Ishikawa (cell line): Measurements from ENCODE around the gene HOXB2.

Source experiments
- CEBPB ChIP-seq: IDR thresholded peaks from 2 replicates; pipeline ENCODE4 v1.6.1; 2012
- CREB1 ChIP-seq: IDR thresholded peaks from 2 replicates; pipeline ENCODE4 v1.6.1; 2012; ENCODE audit warnings: low read depth
- EGR1 ChIP-seq: IDR thresholded peaks from 2 replicates; pipeline ENCODE4 v1.6.1; 2012
- EP300 ChIP-seq: IDR thresholded peaks from 2 replicates; pipeline ENCODE4 v1.6.1; 2012; ENCODE audit warnings: borderline replicate concordance
- FOXM1 ChIP-seq: IDR thresholded peaks from 2 replicates; pipeline ENCODE4 v1.6.1; 2012; ENCODE audit warnings: low read depth, borderline replicate concordance
- NFIC ChIP-seq: IDR thresholded peaks from 2 replicates; pipeline ENCODE4 v1.6.1; 2012
- RAD21 ChIP-seq: IDR thresholded peaks from 2 replicates; pipeline ENCODE4 v1.6.1; 2012; ENCODE audit warnings: low read depth
- TAF1 ChIP-seq: IDR thresholded peaks from 2 replicates; pipeline ENCODE4 v1.6.1; 2012; ENCODE audit warnings: low read depth, mild to moderate bottlenecking
- TCF12 ChIP-seq: IDR thresholded peaks from 2 replicates; pipeline ENCODE4 v1.6.1; 2012; ENCODE audit warnings: low read depth
- TEAD4 ChIP-seq: IDR thresholded peaks from 2 replicates; pipeline ENCODE4 v1.6.1; 2012
- YY1 ChIP-seq: IDR thresholded peaks from 2 replicates; pipeline ENCODE4 v1.6.1; 2012; ENCODE audit warnings: low read depth
- ZBTB7A ChIP-seq: IDR thresholded peaks from 2 replicates; pipeline ENCODE4 v1.6.1; 2012; ENCODE audit warnings: low read depth
- TF ChIP-seq, protein P1 (sequence below): IDR thresholded peaks from 2 replicates; pipeline ENCODE4 v1.6.1; 2012
- TF ChIP-seq, protein P2 (sequence below): IDR thresholded peaks from 2 replicates; pipeline ENCODE4 v1.6.1; 2012
- TF ChIP-seq, protein P3 (sequence below): IDR thresholded peaks from 2 replicates; pipeline ENCODE4 v1.6.1; 2012; ENCODE audit warnings: low read depth, mild to moderate bottlenecking

Gene HOXB2

DNA sequence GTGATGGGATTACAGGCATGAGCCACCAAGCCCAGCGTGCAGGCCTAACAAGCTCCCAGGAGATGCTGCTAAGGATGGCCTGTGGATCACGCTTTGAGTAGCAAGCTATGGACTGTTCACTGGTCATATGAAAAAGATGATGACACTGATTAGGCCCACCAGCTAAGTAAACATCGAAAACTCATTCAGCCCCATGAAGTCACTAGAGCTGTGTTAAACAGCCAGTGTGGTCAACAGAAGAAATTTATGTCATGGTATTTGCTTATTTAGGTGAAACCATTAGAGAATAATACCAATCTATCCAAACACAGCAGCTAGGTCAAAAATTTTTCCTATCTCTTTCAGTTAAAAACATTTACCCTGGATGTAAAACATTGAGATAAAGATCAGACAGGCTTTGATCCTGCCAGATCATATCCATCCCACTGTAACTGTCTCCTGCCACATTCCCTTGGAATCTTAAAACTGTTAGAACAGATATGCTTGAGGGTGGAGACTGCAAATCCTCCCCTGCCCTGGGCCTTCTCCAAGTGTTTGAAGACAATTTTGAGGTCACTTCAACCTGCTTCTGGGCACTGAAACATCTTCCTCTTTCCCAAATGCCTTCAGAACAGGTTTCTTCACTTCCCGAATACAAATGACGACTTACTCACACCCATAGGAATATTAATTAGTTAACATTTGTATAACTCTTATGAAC, 45.0 kb downstream of the HOXB2 start:
- TF ChIP-seq EP300, result no peak
- no peak for TF ChIP-seq TCF12

DNA sequence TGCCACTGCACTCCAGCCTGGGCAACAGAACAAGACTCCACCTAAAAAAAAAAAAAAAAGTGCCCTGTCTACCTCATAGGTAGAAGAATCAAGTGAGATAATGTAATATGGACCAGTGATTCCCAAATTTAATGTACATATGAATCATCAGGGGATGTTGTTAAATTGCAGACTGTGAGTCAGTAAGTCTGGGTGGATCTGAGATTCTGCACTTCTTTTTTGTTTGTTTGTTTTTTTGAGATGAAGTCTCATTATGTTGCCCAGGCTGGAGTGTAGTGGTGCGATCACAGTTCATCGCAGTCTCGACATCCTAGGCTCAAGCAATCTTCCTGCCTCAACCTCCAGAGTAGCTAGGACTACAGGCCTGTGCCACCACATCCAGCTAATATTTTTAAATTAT, 45.7 kb downstream of the HOXB2 start:
- no peak for TF ChIP-seq YY1
- TF ChIP-seq FOXM1, result no peak
- TF ChIP-seq EGR1, result no peak
- no peak for TF ChIP-seq CREB1
- TF ChIP-seq TCF12, result no peak
- TF ChIP-seq, protein P1, sequence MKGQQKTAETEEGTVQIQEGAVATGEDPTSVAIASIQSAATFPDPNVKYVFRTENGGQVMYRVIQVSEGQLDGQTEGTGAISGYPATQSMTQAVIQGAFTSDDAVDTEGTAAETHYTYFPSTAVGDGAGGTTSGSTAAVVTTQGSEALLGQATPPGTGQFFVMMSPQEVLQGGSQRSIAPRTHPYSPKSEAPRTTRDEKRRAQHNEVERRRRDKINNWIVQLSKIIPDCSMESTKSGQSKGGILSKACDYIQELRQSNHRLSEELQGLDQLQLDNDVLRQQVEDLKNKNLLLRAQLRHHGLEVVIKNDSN, result no peak
- TF ChIP-seq NFIC, result no peak
- no peak for TF ChIP-seq TAF1
- no peak for TF ChIP-seq EP300

DNA sequence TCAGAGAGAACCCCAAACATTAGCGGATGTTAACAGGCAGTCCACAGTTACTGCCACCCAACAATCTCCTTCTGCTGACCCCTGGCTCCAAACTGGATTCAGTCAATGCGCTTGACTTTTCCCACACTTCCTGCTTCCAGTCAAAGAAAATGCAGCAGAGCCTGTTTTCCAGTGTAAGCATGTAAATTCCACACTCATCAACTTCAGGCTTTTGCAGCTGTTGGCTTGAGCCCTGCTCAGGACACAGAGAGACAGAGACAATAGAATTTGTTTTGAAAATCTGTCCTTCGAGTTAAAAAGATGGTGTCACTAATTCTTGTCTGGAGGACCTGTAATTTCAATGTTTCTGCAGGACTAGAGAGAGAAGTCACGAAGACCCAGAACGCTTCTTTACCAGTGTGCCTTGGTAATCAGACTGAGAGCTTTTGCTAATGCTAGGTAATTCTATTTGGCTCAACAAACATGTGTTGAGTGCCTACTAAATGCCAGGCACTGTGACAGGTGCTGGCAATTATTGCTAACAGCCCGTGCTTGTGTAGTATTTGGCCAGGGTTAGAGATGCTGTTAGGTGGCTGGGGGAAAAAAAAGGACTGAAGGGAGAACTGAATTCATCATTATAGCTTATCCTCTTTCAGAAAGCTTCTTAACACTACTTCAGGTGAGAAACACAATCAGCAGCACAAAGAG, 46.6 kb downstream of the HOXB2 start:
- no peak for TF ChIP-seq TAF1
- TF ChIP-seq YY1, result no peak
- TF ChIP-seq, protein P2, sequence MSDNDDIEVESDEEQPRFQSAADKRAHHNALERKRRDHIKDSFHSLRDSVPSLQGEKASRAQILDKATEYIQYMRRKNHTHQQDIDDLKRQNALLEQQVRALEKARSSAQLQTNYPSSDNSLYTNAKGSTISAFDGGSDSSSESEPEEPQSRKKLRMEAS, result no peak
- TF ChIP-seq, protein P1, result no peak
- TF ChIP-seq, protein P3, sequence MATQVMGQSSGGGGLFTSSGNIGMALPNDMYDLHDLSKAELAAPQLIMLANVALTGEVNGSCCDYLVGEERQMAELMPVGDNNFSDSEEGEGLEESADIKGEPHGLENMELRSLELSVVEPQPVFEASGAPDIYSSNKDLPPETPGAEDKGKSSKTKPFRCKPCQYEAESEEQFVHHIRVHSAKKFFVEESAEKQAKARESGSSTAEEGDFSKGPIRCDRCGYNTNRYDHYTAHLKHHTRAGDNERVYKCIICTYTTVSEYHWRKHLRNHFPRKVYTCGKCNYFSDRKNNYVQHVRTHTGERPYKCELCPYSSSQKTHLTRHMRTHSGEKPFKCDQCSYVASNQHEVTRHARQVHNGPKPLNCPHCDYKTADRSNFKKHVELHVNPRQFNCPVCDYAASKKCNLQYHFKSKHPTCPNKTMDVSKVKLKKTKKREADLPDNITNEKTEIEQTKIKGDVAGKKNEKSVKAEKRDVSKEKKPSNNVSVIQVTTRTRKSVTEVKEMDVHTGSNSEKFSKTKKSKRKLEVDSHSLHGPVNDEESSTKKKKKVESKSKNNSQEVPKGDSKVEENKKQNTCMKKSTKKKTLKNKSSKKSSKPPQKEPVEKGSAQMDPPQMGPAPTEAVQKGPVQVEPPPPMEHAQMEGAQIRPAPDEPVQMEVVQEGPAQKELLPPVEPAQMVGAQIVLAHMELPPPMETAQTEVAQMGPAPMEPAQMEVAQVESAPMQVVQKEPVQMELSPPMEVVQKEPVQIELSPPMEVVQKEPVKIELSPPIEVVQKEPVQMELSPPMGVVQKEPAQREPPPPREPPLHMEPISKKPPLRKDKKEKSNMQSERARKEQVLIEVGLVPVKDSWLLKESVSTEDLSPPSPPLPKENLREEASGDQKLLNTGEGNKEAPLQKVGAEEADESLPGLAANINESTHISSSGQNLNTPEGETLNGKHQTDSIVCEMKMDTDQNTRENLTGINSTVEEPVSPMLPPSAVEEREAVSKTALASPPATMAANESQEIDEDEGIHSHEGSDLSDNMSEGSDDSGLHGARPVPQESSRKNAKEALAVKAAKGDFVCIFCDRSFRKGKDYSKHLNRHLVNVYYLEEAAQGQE, result no peak

DNA sequence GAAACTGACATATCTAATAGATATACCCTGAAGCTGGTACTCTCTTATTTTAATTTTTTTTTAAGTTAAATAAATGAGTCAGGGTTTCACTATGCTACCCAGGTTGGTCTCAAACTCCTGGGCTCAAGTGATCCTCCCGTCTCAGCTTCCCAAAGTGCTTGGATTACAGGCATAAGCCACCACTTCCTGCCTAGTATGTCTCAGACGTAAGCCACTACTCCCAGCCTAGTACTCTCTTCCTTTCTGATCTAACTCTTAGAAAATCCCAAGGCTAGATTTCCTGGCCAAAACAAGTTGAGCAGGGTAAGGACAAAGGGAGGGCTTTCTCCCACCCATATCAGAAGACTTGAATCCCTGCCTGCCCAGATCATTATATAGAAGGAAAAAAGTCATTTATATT, 47.8 kb downstream of the HOXB2 start:
- TF ChIP-seq CEBPB (no peak), FOXM1 (no peak), TCF12 (no peak), TAF1 (no peak), YY1 (no peak), RAD21 (no peak), EGR1 (no peak), CREB1 (no peak), ZBTB7A (no peak), TEAD4 (no peak), EP300 (no peak), NFIC (no peak)
- TF ChIP-seq, protein P1, result no peak
- TF ChIP-seq, protein P3, result no peak
- TF ChIP-seq, protein P2, result no peak

DNA sequence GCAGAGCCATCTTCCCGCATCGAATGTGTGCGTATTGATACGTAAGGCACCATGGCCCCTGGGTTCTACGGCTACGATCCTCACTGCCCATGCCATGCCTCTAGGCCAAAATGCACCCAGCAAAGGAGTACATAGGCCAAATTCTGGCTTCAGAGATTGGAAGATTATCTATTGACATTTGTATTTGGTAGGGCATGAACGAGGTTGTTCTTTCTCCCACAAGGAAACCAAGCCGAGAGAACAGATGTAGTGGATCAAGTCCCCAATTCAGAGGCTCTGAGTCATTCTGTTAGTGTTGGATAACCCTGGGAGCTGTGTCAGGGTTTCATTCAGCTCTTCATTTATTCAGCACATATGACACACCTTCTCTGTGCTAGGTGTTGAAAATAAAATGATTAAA, 50.6 kb downstream of the HOXB2 start:
- no peak for TF ChIP-seq TEAD4
- TF ChIP-seq, protein P3, result no peak
